Activated CD4-positive, alpha-beta memory T cell treated with anti-CD3 and anti-CD28 coated beads for 36 hours (primary cell): ENCODE measurements around the gene ANKS1B. TPM values are rescaled to one million over a fixed set of nuclear protein-coding genes. Genes with fewer than 3 reads are reported as not detected.

Experiments used
- CTCF ChIA-PET: fragments of 350-600 bp; sonication (Branson Sonifier 250); formaldehyde crosslinking; loops from one replicate; lab custom pipeline; 2021; ENCODE audit warnings: antibody characterized with exemption, inconsistent platforms; lab: Charles Lee
- POLR2A ChIA-PET: fragments of 350-600 bp; sonication (Branson Sonifier 250); formaldehyde crosslinking; loops from one replicate; lab custom pipeline; 2021; ENCODE audit warnings: antibody characterized with exemption; lab: Charles Lee
- DNase-seq: peaks from one replicate; pipeline ENCODE4 v3.0.0-alpha.2; 2020
- H3K27ac Mint-ChIP-seq: one replicate; pipeline ENCODE4 v1.8.0; 2021; ENCODE audit warnings: mixed read lengths
- H3K27me3 Mint-ChIP-seq: one replicate; pipeline ENCODE4 v1.8.0; 2021; ENCODE audit warnings: mixed read lengths
- H3K36me3 Mint-ChIP-seq: one replicate; pipeline ENCODE4 v1.8.0; 2021; ENCODE audit warnings: mixed read lengths
- H3K4me1 Mint-ChIP-seq: one replicate; pipeline ENCODE4 v1.8.0; 2021; ENCODE audit warnings: low read depth, mixed read lengths
- H3K4me3 Mint-ChIP-seq: one replicate; pipeline ENCODE4 v1.8.0; 2021; ENCODE audit warnings: mild to moderate bottlenecking, mixed read lengths
- H3K9me3 Mint-ChIP-seq: one replicate; pipeline ENCODE4 v1.8.0; 2021; ENCODE audit warnings: mixed read lengths
- intact Hi-C: fragments of 100-400 bp; cut with micrococcal nuclease; formaldehyde crosslinking; loops from one replicate; pipeline ENCODE4 v1.15.1; 2023
- total RNA-seq, 2 experiments: library from RNA; stranded (reverse); gene quantifications; one replicate each; pipeline ENCODE4 v1.2.3, GENCODE V29; 2021

Gene ANKS1B
- total RNA-seq, 2 experiments from 2014 or later, result 0.97 to 1.0 TPM

DNA sequence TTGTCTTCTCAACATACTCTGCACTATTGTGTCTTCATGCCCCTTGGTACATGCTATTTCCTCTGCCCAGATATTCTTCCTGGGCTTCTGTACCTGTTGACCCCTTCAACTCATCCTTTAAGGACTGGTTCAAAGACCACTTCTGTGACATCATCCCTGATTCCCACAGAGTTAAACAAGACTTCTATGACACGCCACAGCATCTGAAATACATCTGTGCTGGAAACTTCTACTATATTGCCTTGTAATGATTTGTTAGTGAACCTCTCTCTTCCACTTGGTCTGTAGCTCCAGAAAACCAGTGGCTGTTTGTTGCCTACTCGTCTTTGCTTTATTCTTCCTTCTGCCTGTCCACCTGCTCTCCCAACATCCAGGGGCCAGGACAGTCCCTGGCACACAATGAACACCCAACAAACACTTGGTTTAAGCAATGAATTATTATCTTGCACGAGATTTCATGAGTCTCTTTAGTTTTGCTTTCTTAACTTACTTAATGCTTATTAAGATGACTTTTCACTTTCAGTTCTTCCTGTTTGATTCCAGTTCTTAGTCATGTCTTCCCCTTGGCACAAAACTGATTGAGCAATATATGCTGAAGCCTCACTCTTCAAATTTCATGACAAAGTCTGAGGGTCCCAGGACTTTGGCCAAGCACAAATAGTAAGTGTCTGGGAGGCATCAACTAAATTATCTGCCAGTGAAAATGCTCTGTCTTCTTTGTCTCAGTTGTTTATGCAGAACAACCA, 853.8 kb downstream of the ANKS1B start:
- no peak overlapping the region for H3K27ac Mint-ChIP-seq
- H3K27me3 Mint-ChIP-seq, result no peaks in the 10 kb centered on the region
- no peak for DNase-seq
- ChIA-PET POLR2A (no interaction called here), CTCF (no interaction called here)
- no peaks in the 10 kb centered on the region for H3K9me3 Mint-ChIP-seq
- H3K4me1 Mint-ChIP-seq, result no peaks in the 10 kb centered on the region
- intact Hi-C loops, result no loop called here
- H3K4me3 Mint-ChIP-seq, result no peak overlapping the region
- no peaks in the 10 kb centered on the region for H3K36me3 Mint-ChIP-seq

DNA sequence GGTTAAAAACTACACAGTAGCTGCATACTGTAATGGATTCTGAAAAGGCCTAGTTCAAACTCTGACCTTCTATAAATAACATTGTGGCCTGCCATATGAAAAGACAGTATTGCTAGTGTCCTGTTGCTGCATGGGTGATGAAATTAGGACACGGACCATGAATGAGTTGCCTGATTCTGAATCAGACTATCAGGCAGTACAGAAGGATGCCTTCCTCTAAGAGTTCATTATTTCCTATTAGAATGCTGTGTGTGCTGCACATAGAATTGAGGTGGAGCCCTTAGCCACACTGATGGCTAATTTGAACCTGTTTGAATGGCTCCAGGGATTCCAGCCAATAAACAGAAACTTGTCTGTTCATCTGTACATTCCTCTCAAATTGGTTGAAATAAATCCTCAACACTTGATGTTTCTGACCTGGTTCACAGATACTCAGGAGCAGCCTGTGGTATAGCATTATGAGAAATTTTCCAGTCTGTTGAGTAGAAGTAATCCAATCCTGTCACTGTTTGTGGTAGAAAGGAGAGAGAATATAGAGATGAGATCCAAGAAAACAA, 856.4 kb downstream of the ANKS1B start:
- intact Hi-C loops, result no loop called here

DNA sequence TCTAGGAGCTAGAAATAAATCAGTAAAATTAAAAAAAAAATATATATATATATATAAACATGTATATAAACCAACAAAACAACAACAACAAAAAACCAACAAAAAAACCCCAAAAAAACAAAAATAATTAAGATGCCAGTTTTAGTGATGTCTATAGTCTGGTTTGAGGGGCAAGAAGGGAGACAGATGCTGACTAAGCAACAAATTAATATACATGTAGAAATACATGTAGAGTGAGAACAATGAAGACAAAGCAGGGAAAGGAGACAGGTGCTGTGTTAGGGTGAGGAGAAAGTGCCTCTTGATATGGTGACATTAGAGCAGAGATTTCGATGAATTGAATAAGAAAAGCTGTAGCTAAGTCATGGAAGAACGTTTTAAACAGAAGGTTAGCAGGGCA, 861.8 kb downstream of the ANKS1B start:
- ChIA-PET CTCF (no interaction called here), POLR2A (no interaction called here)
- Mint-ChIP-seq H3K9me3 (no peaks in the 10 kb centered on the region), H3K4me3 (no peak overlapping the region), H3K4me1 (no peaks in the 10 kb centered on the region), H3K36me3 (no peaks in the 10 kb centered on the region), H3K27ac (no peak overlapping the region), H3K27me3 (no peaks in the 10 kb centered on the region)
- DNase-seq, result no peak
- intact Hi-C loops, result no loop called here

More for the DNA sequence above, 856.4 kb downstream of the ANKS1B start:
- no peak for DNase-seq
- CTCF ChIA-PET, result no interaction called here
- Mint-ChIP-seq H3K4me1 (no peaks in the 10 kb centered on the region), H3K36me3 (no peaks in the 10 kb centered on the region), H3K4me3 (no peak overlapping the region), H3K27me3 (no peaks in the 10 kb centered on the region), H3K9me3 (no peaks in the 10 kb centered on the region), H3K27ac (no peak overlapping the region)
- POLR2A ChIA-PET, result no interaction called here

DNA sequence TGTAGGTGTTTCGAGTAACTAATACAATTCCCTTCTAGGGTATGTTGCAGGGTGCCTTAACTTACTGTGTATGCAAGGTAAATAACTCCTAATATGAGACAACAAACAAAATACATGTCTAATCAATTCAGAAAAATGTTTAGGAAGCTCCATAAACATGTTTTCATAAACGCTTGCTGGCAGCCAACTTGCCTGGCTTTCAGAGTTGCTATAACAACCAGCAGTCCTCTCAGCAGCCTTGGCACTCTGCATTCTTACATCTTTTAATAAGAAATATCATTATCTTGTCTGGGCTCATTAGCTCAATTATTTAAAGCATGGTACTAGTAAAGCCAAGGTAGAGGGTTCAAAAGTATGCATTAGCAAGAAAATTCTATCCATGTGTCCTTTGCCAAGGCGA, 862.2 kb downstream of the ANKS1B start:
- Mint-ChIP-seq H3K4me3 (no peak overlapping the region), H3K27ac (no peak overlapping the region), H3K36me3 (no peaks in the 10 kb centered on the region), H3K27me3 (no peaks in the 10 kb centered on the region), H3K9me3 (no peaks in the 10 kb centered on the region), H3K4me1 (no peaks in the 10 kb centered on the region)
- ChIA-PET CTCF (no interaction called here), POLR2A (no interaction called here)
- intact Hi-C loops, result no loop called here
- DNase-seq, result no peak

DNA sequence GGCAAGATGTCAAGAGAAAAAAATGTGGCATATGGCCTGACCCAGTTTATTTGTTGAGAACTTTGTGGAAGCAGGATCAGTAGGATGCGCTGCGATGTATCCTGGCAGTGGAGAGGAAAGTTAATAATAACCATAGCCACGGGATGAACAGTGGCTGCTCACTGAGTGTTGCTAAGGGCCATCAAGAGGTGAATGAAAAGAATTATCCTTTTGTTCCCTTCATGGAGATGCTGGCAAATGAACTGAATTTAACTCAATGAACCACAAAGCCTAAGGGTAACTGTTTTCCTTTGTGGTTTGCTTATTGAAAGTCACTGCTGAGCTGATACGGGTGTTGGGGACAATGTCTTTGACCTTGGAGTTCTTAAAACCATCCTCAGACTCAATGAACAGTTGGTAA, 863.2 kb downstream of the ANKS1B start:
- Mint-ChIP-seq H3K27ac (no peak overlapping the region), H3K4me1 (no peaks in the 10 kb centered on the region), H3K27me3 (no peaks in the 10 kb centered on the region), H3K9me3 (no peaks in the 10 kb centered on the region), H3K36me3 (no peaks in the 10 kb centered on the region), H3K4me3 (no peak overlapping the region)
- ChIA-PET POLR2A (no interaction called here), CTCF (no interaction called here)
- no peak for DNase-seq
- intact Hi-C loops, result no loop called here

DNA sequence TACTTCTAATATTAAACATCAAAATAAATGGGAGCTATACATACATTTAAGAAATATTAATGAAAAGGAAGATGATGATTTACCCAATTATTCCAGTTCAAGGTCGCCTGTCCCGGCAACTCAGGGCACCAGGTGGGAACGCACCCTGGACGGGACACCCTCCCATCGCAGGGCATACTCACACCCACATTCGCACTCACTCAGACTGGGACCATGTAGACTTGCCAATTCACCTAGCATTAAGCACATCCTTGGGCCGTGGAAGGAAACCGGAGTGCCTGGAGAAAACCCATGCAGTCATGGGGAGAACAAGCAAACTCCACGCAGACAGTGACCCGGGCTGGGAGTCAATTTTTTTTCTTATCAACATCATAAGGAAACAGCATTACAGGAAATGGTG, 864.8 kb downstream of the ANKS1B start:
- intact Hi-C loops, result no loop called here
- POLR2A ChIA-PET, result no interaction called here
- no peaks in the 10 kb centered on the region for H3K4me1 Mint-ChIP-seq
- no peak for DNase-seq
- H3K9me3 Mint-ChIP-seq, result no peaks in the 10 kb centered on the region
- H3K27me3 Mint-ChIP-seq, result no peaks in the 10 kb centered on the region
- no peak overlapping the region for H3K27ac Mint-ChIP-seq
- H3K4me3 Mint-ChIP-seq, result no peak overlapping the region
- CTCF ChIA-PET, result no interaction called here
- H3K36me3 Mint-ChIP-seq, result no peaks in the 10 kb centered on the region

DNA sequence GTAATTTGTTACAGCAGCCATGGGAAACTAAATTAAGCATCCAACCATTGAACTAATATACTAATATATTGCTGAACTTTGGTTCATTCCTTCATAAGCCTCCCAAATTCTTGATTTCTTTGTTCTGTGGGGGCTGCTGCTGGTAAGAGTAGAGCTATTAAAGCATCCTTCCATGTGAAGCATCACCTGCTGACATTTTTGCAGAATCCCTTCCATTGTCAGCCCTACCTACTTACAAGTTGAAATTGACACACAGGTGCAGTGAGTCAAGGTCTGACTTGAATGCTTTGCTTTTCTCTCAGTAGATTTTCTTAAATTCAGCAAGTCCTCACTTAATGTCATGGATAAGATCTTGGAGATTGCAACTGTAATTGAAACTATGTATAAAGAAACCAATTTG, 865.3 kb downstream of the ANKS1B start:
- Mint-ChIP-seq H3K27me3 (no peaks in the 10 kb centered on the region), H3K4me3 (no peak overlapping the region), H3K4me1 (no peaks in the 10 kb centered on the region), H3K36me3 (no peaks in the 10 kb centered on the region), H3K9me3 (no peaks in the 10 kb centered on the region), H3K27ac (no peak overlapping the region)
- POLR2A ChIA-PET, result no interaction called here
- CTCF ChIA-PET, result no interaction called here
- DNase-seq, result no peak
- intact Hi-C loops, result no loop called here

DNA sequence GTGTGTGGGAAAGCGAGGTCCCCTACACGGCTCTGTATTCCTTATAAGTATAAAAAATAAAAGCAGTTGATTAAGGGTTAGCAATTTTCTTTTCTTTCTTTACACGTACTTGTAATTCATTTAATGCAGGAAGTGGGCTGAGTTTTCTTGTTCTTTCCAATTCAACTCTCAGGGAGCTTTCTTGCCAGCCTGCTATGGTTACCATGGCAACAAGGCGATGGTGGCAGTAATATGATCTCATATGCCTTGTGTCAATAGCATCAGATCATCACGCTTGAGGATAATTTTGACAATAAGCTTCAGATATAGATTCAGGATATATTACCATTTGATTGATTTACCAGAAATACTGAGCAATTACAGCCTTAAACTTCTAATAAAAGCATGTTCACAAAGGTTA, 873.1 kb downstream of the ANKS1B start:
- no peak overlapping the region for H3K27ac Mint-ChIP-seq
- no peaks in the 10 kb centered on the region for H3K9me3 Mint-ChIP-seq
- H3K4me3 Mint-ChIP-seq, result no peak overlapping the region
- no peaks in the 10 kb centered on the region for H3K36me3 Mint-ChIP-seq
- H3K4me1 Mint-ChIP-seq, result no peaks in the 10 kb centered on the region
- no peak for DNase-seq
- CTCF ChIA-PET, result no interaction called here
- H3K27me3 Mint-ChIP-seq, result no peaks in the 10 kb centered on the region
- POLR2A ChIA-PET, result no interaction called here
- intact Hi-C loops, result no loop called here

DNA sequence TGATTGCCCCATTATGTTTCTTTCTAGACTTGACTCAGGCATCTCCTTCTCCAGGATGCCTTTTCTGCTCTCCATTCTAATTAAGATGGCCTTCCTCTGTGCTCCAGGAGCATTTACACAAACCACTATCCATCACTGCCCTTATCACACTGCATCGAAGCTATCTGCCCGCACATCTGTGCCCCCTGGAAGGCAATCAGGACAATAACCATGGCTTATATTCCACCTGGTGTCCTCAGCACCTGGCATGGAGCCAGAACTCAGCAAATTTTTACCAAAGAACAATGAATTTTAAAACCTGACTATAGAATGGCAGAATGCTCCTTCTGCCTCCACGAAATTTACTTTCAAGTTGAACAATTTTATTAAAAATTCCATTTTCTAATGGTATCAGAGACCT, 873.9 kb downstream of the ANKS1B start:
- H3K9me3 Mint-ChIP-seq, result no peaks in the 10 kb centered on the region
- H3K27ac Mint-ChIP-seq, result no peak overlapping the region
- ChIA-PET POLR2A (no interaction called here), CTCF (no interaction called here)
- H3K4me1 Mint-ChIP-seq, result no peaks in the 10 kb centered on the region
- no peaks in the 10 kb centered on the region for H3K27me3 Mint-ChIP-seq
- no peak for DNase-seq
- no peaks in the 10 kb centered on the region for H3K36me3 Mint-ChIP-seq
- intact Hi-C loops, result no loop called here
- H3K4me3 Mint-ChIP-seq, result no peak overlapping the region

DNA sequence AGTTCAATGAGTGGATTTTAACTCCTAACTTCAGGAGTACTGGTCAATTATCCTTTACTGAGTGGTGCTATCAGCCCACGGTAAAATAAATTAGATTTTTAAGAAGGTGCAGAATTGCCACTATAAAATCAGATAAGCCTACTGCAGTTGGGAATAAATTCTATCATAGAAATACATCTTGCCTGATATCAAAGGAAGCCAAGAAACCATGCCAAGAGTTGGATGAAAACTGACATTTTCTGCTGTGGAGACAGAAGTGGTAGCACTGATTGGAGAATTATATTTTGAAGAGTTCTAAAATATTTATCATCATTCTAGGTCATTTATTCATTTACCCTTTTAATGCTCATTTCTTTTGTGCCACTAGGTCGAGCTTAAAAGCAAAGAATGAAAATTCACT, 874.5 kb downstream of the ANKS1B start:
- POLR2A ChIA-PET, result no interaction called here
- CTCF ChIA-PET, result no interaction called here
- Mint-ChIP-seq H3K27me3 (no peaks in the 10 kb centered on the region), H3K4me1 (no peaks in the 10 kb centered on the region), H3K9me3 (no peaks in the 10 kb centered on the region), H3K27ac (no peak overlapping the region), H3K4me3 (no peak overlapping the region), H3K36me3 (no peaks in the 10 kb centered on the region)
- no peak for DNase-seq
- intact Hi-C loops, result no loop called here

DNA sequence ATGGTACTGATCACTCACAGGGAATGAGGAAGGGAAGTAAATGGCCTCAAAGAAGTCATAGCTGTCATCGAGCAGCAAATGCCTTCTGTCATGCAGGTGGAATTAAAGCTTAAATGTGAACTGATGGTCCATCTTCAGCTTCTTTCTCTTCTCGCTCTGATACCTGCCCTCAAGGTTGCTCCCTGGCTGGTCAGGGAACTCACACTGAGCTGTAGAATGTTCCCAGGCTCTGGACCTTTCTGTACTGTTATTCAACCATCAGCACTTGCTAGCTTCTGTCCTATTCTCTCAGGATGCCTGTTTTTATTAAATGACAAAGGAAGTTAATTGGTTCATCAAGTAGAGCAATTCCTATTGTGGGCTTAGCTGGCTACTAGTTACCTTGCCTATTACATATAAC, 875.8 kb downstream of the ANKS1B start:
- intact Hi-C loops, result no loop called here
- Mint-ChIP-seq H3K4me3 (no peak overlapping the region), H3K4me1 (no peaks in the 10 kb centered on the region), H3K36me3 (no peaks in the 10 kb centered on the region), H3K9me3 (no peaks in the 10 kb centered on the region), H3K27ac (no peak overlapping the region), H3K27me3 (no peaks in the 10 kb centered on the region)
- POLR2A ChIA-PET, result no interaction called here
- DNase-seq, result no peak
- CTCF ChIA-PET, result no interaction called here

DNA sequence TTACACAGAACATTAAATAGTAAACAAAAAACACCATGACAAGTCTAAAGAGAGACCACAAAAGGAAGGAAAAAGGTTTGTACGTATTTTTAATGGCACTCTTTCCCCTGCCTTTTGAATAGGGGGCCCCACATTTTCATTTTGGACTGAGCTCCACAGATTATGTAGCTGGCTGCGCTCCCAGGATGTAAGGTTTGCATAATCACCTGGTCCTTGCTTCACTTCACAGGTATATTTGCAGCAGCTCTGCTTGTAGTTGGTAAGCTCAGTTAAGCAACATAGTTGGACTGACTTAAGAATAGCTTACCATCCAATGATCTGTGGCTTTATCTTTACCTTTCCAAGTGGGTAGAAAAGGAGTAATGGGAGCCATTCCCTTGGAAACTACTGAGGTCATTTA, 885.0 kb downstream of the ANKS1B start:
- POLR2A ChIA-PET, result no interaction called here
- intact Hi-C loops, result no loop called here
- DNase-seq, result no peak
- Mint-ChIP-seq H3K27me3 (no peaks in the 10 kb centered on the region), H3K4me3 (no peak overlapping the region), H3K9me3 (no peaks in the 10 kb centered on the region), H3K4me1 (no peaks in the 10 kb centered on the region), H3K36me3 (no peaks in the 10 kb centered on the region), H3K27ac (no peak overlapping the region)
- CTCF ChIA-PET, result no interaction called here

DNA sequence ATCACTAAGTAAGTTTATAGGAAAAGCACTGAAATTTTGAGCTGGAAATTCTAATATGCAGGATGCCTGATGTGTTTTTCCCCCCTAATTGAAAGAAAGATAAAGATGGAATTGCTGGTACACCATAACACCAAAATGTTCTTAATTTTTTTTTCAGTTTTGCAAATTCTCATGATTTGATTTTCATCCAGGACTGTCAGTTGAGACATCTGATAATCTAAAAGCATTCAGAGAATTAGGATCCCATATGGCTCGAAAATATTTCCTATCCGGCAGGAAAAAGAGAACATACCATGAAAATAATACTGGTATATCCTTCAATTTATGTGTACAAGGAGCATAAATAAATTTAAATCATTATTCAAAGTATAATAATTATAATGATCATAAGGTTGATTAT, 887.6 kb downstream of the ANKS1B start:
- intact Hi-C loops, result no loop called here
- DNase-seq, result no peak
- Mint-ChIP-seq H3K9me3 (no peaks in the 10 kb centered on the region), H3K36me3 (no peaks in the 10 kb centered on the region), H3K4me3 (no peak overlapping the region), H3K27me3 (no peaks in the 10 kb centered on the region), H3K4me1 (no peaks in the 10 kb centered on the region), H3K27ac (no peak overlapping the region)
- ChIA-PET CTCF (no interaction called here), POLR2A (no interaction called here)
